Hippocampal formation (tissue), 2 donors: ENCODE measurements around the gene JMJD1C.
"Not testable (repeated sequence)": the region's sequence is repeated elsewhere in the genome, so short reads cannot be mapped to it uniquely, and the experiment has no call there.

ENCODE experiments used
- DNase-seq, 2 donors: peaks; one replicate each; lab custom pipeline; 2025; lab: John Stamatoyannopoulos, UW

Gene JMJD1C

GRCh38 chr10:63297941-63298340 lies 167.8 kb downstream of the JMJD1C start:
- no peak for DNase-seq

- DNase-seq: no peak
These were observed 171.0 kb downstream of the JMJD1C start for GRCh38 chr10:63294781-63295180.

- not testable (repeated sequence) for DNase-seq
These were observed 172.9 kb downstream of the JMJD1C start for GRCh38 chr10:63292847-63293246.

- no peak for DNase-seq
These were observed 177.6 kb downstream of the JMJD1C start for GRCh38 chr10:63288170-63288569.

GRCh38 chr10:63286754-63287264 lies 179.0 kb downstream of the JMJD1C start:
- DNase-seq: no peak

GRCh38 chr10:63286340-63286739 lies 179.4 kb downstream of the JMJD1C start:
- no peak for DNase-seq

- DNase-seq: not testable (repeated sequence)
These were observed 181.9 kb downstream of the JMJD1C start for GRCh38 chr10:63283901-63284300.

GRCh38 chr10:63283093-63283492 lies 182.7 kb downstream of the JMJD1C start:
- no peak for DNase-seq

GRCh38 chr10:63281967-63282366 lies 183.8 kb downstream of the JMJD1C start:
- no peak for DNase-seq

- no peak for DNase-seq
These were observed 185.4 kb downstream of the JMJD1C start for GRCh38 chr10:63280386-63280785.

- no peak for DNase-seq
These were observed 190.7 kb downstream of the JMJD1C start for GRCh38 chr10:63275094-63275493.

GRCh38 chr10:63273577-63273976 lies 192.2 kb downstream of the JMJD1C start:
- DNase-seq: no peak

- DNase-seq: peak; percentile 62 to 94
These were observed 196.8 kb downstream of the JMJD1C start for GRCh38 chr10:63268798-63269503.

GRCh38 chr10:63268149-63268797 lies 197.5 kb downstream of the JMJD1C start:
- DNase-seq: peak in 1 of 2 donors; percentile 44

- peak in 1 of 2 donors; percentile 40 for DNase-seq
These were observed 198.2 kb downstream of the JMJD1C start for GRCh38 chr10:63267414-63268148.

GRCh38 chr10:63266391-63267316 lies 199.1 kb downstream of the JMJD1C start:
- no peak for DNase-seq

- DNase-seq: no peak
These were observed 200.0 kb downstream of the JMJD1C start for GRCh38 chr10:63265683-63266235.

- DNase-seq: no peak
These were observed 200.6 kb downstream of the JMJD1C start for GRCh38 chr10:63265222-63265617.

GRCh38 chr10:63264617-63265221 lies 201.1 kb downstream of the JMJD1C start:
- no peak for DNase-seq

- no peak for DNase-seq
These were observed 203.2 kb downstream of the JMJD1C start for GRCh38 chr10:63262430-63263073.
